ENCODE results near the gene DDX41. TPM values are rescaled to one million over a fixed set of nuclear protein-coding genes. Genes with fewer than 3 reads are reported as not detected.
"Not testable (repeated sequence)": the region's sequence is repeated elsewhere in the genome, so short reads cannot be mapped to it uniquely, and the experiment has no call there.

Gene DDX41
- 100 to 1,000 TPM in 2 of 4 donors, 10 to 100 TPM in 2; 97.3 to 107 (median 102) TPM for polyA plus RNA-seq (ENCODE audit: insufficient read length in 4 of 4)

- peak; percentile 93 to 97 (median 96) for DNase-seq (ENCODE audit: low read depth in 4 of 4, low spot score in 2 of 4)
Observed at GRCh38 chr5:177516601-177517568, at the start of gene DDX41. DDX41 (minus strand) TSS chr5:177516961; CDS start chr5:177516945, 16 bp downstream.

DNA sequence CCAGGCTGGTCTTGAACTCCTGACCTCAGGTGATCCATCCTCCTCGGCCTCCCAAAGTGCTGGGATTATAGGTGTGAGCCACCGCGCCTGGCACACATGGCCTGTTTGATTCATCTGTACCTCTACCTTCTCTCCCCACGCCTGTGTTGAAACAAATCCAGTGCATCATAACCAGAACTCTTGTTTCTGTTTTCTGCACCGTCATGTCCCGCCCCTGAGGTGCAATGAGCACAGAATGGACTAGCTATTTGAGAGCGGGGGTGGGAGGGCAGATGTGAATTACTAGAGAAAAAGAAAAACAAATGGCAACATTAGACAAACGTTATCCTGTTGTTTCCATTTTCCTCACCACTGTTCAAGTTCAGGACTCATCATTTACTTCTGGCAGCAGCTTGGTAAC, 48.3 kb upstream of the DDX41 start:
- DNase-seq (ENCODE audit: low read depth in 4 of 4, low spot score in 2 of 4), result no peak

- not testable (repeated sequence) for DNase-seq (ENCODE audit: low read depth in 4 of 4, low spot score in 2 of 4)
Observed at GRCh38 chr5:177559446-177559941, 42.7 kb upstream of the DDX41 start.

DNA sequence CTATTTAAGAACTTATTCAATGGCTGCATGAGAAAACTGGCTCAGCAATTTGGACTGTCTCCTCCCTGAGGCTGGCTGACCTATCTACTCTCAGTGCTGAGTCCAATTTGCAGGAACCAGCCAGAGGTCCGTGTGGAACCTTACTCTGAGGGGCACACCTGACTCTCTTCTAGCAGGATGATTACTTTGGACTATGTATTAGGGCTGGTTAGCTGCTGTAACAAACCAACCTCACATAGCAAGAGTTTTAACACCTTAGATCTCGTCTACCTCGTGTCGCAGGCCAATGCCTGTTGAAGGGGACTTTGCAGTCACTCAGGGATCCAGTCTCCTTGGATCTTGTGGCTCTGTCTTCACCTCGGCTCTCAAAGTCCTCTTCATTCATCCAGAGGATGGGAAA, 41.0 kb upstream of the DDX41 start:
- no peak for DNase-seq (ENCODE audit: low read depth in 4 of 4, low spot score in 2 of 4)

DNA sequence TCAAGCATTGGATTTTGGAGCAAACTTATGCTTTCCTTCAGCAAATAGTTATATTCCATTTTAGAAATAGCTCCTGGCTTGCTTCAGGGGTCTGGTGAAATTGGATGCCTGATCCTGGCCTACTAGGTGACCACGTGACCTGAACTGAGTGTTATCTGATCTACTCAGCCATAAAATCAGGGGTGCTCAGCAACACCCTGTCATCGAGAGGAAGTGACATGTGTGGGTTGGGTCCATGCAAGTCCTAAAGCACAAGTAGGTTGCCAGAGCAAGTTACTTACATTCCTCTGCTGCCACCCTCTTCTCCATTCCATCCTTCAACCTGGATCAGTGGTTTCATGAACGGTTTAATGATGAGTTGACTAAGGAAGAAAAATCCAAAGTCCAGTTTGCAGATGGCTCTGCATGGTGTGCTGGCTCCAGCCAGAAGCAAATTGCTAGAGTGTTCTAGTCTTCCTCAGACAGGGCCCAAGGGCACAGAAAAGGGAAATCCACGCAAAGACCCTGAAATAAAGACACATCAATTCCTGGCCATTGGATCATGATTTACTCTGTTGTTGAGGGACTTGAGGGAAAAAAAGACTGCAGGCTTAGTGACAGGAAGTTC, 40.4 kb upstream of the DDX41 start:
- no peak for DNase-seq (ENCODE audit: low read depth in 4 of 4, low spot score in 2 of 4)

GRCh38 chr5:177555665-177556064, 38.9 kb upstream of the DDX41 start:
- no peak for DNase-seq (ENCODE audit: low read depth in 4 of 4, low spot score in 2 of 4)

- DNase-seq (ENCODE audit: low read depth in 4 of 4, low spot score in 2 of 4), result no peak
Observed at GRCh38 chr5:177555228-177555627, 38.5 kb upstream of the DDX41 start.

- peak; percentile 53 to 84 (median 77) for DNase-seq (ENCODE audit: low read depth in 4 of 4, low spot score in 2 of 4)
Observed at GRCh38 chr5:177554474-177555111, 37.8 kb upstream of the DDX41 start, which contains the start of gene FAM193B. FAM193B (minus strand) TSS chr5:177554563; CDS start chr5:177554458, 105 bp downstream.

GRCh38 chr5:177553671-177554429, 37.1 kb upstream of the DDX41 start:
- no peak for DNase-seq (ENCODE audit: low read depth in 4 of 4, low spot score in 2 of 4)

GRCh38 chr5:177552839-177553455, 36.2 kb upstream of the DDX41 start:
- no peak for DNase-seq (ENCODE audit: low read depth in 4 of 4, low spot score in 2 of 4)

GRCh38 chr5:177550122-177550521, 33.4 kb upstream of the DDX41 start:
- DNase-seq (ENCODE audit: low read depth in 4 of 4, low spot score in 2 of 4), result no peak

DNA sequence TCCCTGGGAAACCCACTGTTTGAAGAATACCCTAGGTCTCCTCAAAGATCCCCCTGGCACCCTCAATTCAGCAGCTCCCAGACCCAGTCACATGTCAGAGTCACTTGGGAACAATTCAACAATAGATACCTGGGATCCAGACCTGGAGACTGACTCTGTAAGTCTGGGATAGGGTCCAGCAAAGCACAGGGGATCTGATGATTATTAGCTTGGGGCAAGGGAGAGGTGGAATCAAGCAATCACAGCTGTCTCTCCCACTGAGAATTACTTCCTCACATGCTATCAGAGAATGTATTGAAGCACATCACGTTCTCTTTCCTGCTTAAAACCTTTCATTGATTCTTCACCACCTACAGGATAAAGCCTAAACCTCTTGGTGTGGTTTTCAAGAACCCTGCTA, 31.7 kb upstream of the DDX41 start:
- no peak for DNase-seq (ENCODE audit: low read depth in 4 of 4, low spot score in 2 of 4)

- DNase-seq (ENCODE audit: low read depth in 4 of 4, low spot score in 2 of 4), result no peak
Observed at GRCh38 chr5:177547736-177548135, 31.0 kb upstream of the DDX41 start.

DNA sequence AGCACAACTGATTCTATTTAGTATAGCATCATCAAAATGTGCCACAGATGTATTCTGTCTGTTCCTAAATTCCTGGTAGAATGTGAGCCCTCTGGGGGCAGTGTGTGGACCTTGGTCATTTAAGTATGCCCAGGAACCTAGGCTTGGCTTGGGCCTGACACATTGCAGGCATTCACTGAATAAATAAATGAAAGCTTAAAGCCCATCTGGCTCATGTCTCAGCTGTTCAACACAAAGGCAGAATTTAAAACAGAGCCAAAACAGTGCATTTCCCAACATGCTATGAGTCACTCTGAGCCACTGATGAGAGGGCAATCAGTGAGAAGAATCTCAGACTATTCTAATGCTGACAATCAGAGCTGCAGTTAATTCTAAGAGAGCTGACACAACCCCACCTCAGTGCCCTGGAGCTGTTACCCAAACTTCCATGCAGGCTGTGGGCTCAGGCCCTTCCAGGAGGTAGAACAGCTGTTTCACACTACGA, 29.5 kb upstream of the DDX41 start:
- DNase-seq (ENCODE audit: low read depth in 4 of 4, low spot score in 2 of 4), result no peak

DNA sequence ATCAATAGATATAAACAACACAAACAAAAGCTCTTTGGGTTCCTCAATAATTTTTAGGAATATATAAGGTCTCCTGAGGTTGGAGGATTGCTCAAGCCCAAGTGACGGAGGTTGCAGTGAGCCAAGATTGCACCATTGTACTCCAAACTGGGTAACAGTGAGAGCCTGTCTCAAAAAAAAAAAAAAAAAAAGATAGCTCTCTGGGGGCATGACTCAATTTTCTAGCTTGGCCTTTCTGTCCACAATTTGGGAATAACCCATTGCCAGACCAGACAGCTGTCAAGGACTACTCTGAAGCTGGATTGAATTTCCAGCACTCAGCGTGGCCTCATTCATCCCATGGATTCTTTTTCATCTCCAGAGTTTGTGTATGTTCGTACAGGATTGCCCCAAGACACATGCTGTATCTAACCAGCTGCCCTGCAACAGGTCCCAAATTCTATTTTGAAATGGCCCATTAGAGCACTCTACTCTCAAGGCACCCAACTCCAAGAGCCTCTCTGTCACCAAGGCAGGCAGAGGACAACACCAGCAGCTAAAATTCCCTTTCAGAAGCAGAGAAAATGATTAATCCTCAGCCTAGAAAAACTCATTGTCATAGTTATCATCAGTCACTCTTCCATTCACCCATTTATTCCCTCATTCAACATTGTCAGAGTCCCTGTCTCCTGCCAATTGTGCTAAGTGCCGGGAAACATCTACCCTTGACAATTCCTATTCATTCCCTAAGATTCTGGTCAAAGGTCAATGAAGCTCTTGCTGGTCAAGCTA, 28.9 kb upstream of the DDX41 start:
- DNase-seq (ENCODE audit: low read depth in 4 of 4, low spot score in 2 of 4), result no peak

- no peak for DNase-seq (ENCODE audit: low read depth in 4 of 4, low spot score in 2 of 4)
Observed at GRCh38 chr5:177542816-177543465, 26.2 kb upstream of the DDX41 start.

DNA sequence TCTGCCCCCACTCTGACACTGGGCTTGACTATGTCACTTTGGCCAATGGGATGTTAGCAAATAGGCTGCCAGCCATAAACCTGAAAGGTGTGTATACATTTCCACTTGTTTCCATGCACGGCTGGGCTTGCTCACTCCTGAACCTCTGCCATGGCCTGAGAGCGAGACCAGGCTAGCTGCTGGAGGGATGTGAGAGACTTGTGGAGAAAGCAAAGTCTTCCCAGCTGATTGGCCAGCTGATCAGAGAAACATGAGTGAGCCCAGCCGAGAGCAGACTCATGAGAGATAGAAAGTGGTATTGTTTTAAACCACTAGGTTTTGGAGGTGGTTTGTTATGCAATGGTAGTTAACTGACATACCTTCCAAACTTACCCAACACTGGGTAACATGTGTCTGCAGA, 23.7 kb upstream of the DDX41 start:
- no peak for DNase-seq (ENCODE audit: low read depth in 4 of 4, low spot score in 2 of 4)

DNA sequence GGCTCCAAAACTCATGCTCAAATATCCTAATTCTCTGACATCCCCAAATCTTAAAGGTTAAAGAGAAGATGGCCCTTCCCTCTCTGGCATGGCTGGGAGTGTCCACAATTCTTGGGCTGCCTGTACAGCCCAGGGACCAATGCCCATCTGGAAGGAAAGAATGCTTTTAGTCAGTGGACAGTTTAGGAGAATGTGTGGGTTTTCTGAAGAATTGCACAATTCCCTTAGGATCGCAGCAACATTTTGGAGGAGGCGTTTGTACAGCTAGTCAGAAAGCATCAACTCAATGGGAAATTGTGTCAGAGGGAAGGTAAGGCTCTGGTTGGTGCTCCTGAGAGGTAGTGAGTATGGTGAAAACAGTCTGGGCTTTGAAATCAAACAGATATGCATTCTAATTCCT, 22.6 kb upstream of the DDX41 start:
- no peak for DNase-seq (ENCODE audit: low read depth in 4 of 4, low spot score in 2 of 4)
